ENCODE results near the gene FHIT.

- TF ChIP-seq POLR2A (IDR thresholded peaks at IDR 0.05), result no peak
- no peak for TF ChIP-seq POLR2AphosphoS5 (IDR thresholded peaks at IDR 0.05)
Measured at GRCh38 chr3:60206206-60206605, 1045.0 kb downstream of the FHIT start.
